Fibroblast of skin of scalp (primary cell): ENCODE measurements around the gene L3MBTL1.

Experiments
- DNase-seq: peaks from one replicate; pipeline ENCODE4 v3.0.0-alpha.2; 2013

The L3MBTL1 gene

DNA sequence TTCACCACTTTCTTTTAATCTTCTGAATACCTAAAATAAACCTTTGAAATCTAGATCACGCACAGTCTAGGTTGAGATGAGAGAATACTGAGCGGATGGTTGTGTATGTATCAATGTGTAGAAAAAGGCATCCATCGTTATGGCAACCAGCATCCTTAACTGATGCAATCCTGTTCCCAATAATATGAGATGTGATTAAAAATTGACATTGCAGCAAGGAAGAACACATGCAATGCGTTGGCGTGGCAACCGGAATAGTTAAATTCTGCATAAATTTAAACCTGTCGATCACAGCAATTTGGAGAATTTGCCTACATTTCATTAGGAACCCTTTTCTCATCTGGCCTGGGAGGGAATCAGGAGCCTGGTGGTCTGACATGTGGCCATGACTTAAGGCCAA is 1.3 kb upstream of the L3MBTL1 start:
- no peak for DNase-seq

DNA sequence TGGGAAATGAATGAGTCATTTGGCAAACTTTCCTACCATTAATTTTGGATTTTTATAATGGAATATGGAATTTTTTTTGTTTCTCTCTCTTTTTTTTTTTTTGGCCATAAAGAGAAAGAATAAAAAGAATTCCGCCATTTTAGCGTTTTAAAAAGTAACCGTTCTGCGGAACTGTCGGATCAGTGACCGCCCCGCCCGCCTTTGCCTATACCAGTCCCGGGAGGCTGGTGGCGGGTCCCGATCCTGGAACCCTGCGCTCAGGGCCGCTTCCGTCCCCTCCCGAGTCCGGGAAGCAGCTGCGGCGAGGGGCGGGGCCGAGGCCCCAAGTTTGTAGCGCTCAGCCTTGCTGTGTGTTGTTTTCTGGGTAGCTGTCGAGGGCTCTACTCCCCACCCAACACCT is 609 bp downstream of the L3MBTL1 start:
- DNase-seq = no peak

DNA sequence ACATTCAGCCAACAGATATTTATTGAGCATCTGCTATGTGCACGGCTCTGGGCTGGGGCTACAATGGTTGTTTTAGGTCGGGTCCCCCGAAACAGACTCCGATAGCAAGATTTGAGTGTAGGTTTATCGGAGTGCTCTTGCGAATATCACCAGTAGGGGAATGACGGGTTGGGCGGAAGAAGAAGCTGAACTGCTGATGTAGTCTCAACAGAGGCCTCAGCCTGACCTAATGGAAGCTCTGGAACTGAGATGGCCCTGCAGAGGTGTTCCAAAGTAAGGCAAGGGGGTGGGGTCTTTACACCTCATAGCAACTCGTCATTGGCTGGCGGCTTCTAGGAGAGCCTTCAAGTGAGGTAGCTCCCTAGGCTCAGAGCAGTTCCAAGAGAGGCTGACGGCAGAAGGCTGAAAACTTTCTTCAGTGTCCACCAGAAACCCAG is 1.1 kb downstream of the L3MBTL1 start:
- DNase-seq = no peak

- no peak for DNase-seq
Measured at GRCh38 chr20:43511879-43512278, 4.4 kb downstream of the L3MBTL1 start.

DNA sequence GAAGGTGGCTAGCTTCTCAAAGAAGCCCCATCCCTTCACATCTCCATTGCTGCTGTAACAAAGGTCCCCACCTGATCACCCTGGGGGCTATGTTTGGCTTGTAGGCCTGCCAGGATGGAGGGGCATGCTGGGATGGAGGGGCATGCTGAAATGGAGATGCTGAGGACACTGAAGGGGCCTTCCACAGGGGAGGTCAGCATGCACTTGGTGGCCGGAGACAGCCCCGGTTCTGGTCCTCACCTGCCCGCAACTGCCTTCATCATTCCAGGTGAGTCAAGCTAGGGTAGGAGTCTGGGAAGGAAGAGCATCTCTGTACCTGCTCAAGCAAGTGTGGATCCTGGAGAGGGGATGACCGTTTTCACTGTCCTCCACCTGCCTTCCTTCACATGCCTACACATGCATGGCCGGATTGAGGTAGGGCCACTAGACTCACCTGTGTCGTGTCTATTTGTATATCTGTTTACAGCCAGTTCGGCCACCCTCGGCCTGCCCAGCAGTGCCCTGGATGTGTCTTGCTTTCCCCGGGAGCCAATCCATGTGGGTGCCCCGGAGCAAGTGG is 6.0 kb downstream of the L3MBTL1 start:
- DNase-seq = no peak

- peak; percentile 98 for DNase-seq
Measured at GRCh38 chr20:43513931-43514647, 6.6 kb downstream of the L3MBTL1 start.

DNA sequence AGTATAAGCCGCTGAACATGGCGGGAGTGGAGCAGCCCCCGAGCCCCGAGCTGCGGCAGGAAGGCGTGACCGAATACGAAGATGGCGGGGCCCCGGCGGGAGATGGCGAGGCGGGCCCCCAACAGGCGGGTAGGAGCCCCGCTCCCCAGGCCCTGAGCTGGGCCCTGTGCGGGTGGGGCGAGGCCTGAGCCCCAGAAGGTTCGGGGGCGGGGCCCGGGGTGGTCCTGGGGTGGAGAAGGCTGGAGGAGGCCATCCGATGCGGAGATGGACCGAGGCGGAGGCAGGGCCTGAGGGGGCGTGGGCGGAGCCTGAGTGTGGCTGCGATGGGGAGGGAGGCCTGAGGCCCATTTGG is 7.1 kb downstream of the L3MBTL1 start:
- DNase-seq = peak; percentile 11

DNA sequence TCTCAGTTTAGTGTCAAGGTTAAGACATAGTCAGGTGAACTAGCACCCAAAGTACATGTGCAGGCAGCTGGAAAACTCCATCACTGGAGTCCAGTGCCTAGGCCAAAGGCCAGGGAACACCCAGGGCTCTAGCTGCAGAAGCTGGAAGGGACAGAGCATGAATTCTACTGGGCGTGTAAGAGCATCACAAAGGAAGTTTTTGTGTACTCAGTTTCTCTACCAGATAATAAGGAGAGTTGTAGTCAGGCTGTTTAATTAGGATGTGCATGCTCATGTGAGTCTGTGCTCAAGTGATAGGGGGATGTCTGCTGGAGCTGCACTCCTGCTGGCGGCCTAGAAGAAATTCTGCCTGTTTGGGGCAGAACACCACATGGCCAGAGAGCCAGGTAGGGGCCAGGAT is 8.1 kb downstream of the L3MBTL1 start:
- no peak for DNase-seq

DNA sequence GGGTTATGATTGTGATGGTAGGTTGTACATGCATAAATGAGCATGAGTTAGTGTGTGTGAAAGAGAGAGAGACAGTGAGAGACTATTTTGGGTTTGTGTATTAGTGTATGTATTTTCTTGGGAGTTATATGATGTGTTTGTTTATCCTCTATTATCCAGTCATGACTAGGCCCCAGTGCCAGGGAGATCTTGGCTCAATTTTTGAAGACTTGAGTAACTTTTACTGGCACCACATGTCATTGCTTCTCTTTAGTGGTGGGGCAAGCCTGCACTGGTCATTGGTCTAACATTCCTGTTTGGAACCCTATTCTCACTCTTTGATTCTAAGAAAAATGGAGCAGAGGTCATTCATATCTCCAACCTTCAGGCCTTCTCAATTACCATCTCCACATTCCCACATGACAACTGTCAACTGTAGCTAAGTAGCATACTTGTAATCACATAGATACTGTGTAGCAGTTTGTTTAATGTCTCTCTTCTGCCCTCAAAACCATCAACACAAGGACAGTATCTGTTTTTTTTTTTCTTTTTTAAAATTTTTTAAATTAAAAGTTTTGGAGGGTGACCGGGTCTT is 8.8 kb downstream of the L3MBTL1 start:
- DNase-seq = no peak

DNA sequence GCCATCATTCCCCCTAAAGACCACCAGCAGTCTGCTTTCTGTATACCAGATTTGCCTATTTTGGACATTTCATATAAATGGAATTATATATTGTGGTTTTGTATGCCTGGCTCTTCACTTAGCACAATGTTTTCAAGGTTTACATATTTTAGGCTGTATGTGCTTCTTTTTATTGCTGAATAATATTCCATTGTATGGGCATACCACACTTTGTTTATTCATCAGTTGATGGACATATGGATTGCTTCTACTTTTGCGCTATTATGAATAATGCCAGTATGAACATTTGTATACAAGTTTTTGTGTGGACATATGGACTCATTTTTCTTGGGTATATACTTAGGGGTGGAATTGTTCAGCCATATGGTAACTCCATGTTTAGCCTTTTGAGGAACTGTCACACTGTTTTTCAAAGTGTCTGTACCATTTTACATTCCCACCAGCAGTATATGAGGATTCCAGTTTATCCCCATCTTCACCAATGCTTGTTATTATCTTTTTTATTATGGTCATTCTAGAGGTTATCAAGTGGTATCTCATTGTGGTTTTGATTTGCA is 12.7 kb downstream of the L3MBTL1 start:
- no peak for DNase-seq

DNA sequence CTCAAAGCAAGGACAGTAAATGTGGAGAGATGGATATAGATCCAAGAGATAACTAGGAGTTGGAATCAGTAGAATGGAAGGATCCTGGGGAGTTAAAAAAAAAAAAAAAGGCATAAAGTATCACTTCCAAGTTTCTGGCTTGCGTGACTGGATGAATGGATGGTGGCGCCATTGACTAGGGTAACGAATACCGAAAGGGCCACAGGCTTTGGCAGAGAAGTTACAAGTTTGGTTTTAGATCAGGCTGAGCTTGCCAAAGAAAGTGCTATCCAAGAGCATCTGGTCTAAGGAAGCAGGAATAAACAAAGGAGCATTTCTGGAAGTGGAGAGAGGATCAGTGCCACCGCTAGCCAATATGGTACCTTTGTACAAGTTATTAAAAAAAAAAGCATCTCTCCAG is 17.5 kb downstream of the L3MBTL1 start:
- no peak for DNase-seq

DNA sequence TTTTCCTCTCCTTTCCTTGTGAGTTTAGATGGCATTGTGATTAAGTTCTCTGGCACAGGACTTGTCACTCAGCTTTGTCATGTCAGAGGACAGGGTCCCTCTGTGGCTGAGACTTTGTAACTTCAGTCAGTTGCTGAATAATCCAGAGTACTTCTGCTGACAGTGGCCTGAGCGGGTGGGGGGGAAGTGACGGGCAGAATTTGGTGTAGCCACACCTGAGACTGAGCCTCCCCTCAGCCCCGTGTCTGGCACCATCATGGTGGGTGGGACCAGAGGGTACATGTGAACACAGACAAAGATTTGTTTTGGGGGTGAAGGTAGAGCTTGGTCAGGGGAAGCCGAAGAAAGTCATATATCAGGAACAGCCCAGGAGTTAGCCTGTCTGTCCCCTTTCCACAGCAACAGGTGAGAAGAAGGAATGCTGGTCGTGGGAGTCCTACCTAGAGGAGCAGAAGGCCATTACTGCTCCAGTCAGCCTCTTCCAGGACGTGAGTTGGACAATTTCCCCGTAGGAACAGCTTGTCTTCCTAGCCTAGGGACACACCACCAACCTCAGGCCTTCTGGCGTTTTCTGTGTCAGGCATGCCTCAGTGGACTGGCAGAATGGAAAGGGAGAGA is 20.9 kb downstream of the L3MBTL1 start:
- DNase-seq = no peak

DNA sequence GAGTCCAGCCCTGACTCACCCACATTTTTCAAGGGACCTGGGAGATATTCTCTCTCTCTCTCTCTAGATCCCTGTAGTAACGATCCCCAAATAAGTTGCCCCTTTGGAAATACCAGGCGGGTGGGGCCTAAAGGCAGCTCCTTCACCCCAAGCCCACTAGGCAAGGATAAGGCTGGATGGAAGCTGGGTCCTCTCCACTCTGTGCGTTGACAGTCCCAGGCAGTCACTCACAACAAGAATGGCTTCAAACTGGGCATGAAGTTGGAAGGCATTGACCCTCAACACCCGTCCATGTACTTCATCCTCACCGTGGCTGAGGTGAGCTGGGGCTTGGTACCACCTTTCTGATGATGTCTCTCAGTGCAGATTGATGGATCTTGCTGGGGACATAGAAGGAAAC is 21.6 kb downstream of the L3MBTL1 start:
- no peak for DNase-seq

DNA sequence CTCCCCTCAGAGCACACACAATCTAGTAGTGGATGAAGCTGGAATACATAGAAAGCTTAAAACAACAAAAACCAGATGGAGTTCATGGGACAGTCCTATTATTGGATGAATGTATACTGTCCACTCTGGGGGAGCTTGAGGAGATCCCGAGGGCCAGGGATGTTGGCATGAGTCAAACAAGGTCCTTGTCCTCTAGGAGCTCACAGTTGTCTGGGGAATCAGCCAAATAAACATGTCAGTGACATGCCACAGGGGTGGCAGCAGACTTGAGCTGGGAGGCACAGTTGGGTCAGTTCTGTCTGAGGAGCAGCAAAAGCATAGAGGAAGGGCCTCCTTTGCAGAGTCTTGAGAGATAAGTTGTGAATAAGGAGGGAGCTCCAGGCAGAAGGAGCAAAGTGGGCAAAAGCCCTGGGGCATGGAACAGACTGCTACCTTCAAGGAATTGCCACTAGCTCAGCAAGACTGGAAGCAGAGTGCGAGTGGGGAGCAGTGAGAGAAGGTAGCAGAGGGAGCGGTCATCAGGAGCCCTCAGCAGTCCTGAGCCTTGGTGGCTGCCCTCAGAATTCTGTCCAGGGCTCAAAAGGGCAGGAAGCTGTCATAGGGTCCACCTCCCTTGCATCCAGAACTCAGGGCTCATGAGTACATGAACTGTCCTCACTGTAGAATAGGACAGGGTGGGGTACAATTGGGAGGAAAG is 22.1 kb downstream of the L3MBTL1 start:
- no peak for DNase-seq

- DNase-seq = no peak
Measured at GRCh38 chr20:43530321-43531090, 23.0 kb downstream of the L3MBTL1 start.

GRCh38 chr20:43531091-43531443 is 23.6 kb downstream of the L3MBTL1 start:
- DNase-seq = no peak

- no peak for DNase-seq
Measured at GRCh38 chr20:43532416-43533055, 25.0 kb downstream of the L3MBTL1 start.

- DNase-seq = peak; percentile 18
Measured at GRCh38 chr20:43533060-43533459, 25.6 kb downstream of the L3MBTL1 start.

DNA sequence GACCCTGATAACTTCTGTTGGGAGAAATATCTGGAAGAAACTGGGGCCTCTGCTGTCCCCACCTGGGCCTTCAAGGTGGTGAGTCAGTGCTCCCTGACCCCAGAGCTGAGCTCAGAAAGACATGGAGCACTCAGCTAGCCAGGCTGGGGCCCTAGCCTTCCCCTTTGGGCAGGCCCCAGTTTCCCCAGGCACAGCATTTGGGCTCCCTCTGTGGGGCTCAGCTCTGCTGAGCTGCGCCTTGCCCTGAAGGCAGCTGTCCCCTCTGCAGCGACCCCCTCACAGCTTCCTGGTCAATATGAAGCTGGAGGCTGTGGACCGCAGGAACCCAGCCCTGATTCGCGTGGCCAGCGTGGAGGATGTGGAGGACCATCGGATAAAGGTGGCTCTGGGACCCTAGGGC is 26.5 kb downstream of the L3MBTL1 start:
- no peak for DNase-seq

DNA sequence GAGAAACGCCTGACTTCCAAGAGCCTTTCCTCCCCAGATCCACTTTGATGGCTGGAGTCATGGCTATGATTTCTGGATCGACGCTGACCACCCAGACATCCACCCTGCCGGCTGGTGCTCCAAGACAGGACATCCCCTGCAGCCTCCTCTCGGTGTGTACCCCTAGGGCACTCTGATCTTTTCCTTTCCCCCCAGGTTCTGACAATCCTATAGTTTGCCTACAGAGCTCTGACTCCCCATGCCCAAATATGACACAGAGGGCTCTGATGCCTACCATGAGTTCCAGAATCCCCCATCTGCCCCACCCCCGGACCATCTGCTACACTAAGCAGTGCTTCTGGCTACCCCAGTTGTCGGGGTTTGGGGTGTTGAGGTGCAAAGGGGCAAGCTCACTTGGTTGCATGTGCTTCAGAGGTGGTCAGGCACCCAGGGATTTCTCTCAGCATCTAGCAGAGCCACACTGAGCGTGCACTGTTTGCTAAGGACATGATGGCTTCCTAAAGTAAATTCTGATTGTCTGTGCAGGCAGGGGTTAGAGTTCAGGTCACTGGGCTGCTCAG is 27.4 kb downstream of the L3MBTL1 start:
- no peak for DNase-seq

DNA sequence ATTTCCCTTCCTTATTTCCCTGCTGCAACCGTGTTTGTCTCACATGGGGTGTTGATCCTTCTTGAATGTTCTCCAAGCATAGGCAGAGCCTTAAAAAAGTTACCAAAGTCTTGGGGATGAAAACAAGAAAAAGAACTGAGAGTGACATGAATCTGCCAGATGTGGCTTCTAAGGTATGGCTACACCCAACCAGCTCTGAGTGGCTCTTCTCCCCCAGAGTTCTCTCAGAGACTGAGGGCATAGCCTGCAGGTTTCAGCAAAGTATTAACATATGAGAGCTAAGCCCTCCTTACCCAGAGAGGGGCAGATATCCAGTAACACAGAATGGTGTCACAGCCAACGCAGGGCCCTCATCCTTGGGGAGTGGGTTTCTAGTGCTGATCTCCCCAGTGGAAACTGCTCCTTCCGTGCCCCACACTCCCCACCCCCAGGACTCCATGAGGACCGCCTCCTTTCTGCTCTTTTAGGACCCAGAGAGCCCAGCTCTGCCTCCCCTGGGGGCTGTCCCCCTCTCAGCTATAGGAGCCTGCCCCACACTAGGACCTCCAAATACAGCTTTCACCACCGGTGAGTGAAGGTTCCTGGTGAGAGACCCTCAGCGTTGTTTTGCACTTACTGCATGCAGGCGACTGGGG is 28.0 kb downstream of the L3MBTL1 start:
- DNase-seq = no peak
